Measurements from ENCODE around the gene ARMC5.
A peak's percentile ranks its signal among the peaks of the same experiment; 100 is the strongest.
"Not testable (repeated sequence)": the region's sequence is repeated elsewhere in the genome, so short reads cannot be mapped to it uniquely, and the experiment has no call there.

Gene ARMC5

GRCh38 chr16:31435341-31436220 is 23.7 kb upstream of the ARMC5 start:
- no peak for DNase-seq

- no peak for DNase-seq
These were observed 22.9 kb upstream of the ARMC5 start for GRCh38 chr16:31436221-31437045.

GRCh38 chr16:31438414-31438813 is 20.9 kb upstream of the ARMC5 start:
- no peak for DNase-seq

GRCh38 chr16:31439023-31439422 is 20.3 kb upstream of the ARMC5 start:
- DNase-seq, result not testable (repeated sequence)

- DNase-seq, result no peak
These were observed 19.8 kb upstream of the ARMC5 start for GRCh38 chr16:31439519-31439918.

GRCh38 chr16:31440516-31441184 is 18.7 kb upstream of the ARMC5 start:
- DNase-seq, result no peak

GRCh38 chr16:31441956-31442355 is 17.3 kb upstream of the ARMC5 start:
- no peak for DNase-seq

- DNase-seq, result not testable (repeated sequence)
These were observed 13.4 kb upstream of the ARMC5 start for GRCh38 chr16:31445931-31446330.

GRCh38 chr16:31451201-31451600 is 8.1 kb upstream of the ARMC5 start:
- no peak for DNase-seq

GRCh38 chr16:31451681-31452351 is 7.5 kb upstream of the ARMC5 start:
- no peak for DNase-seq

GRCh38 chr16:31452631-31453106 is 6.6 kb upstream of the ARMC5 start:
- no peak for DNase-seq

- no peak for DNase-seq
These were observed 5.8 kb upstream of the ARMC5 start for GRCh38 chr16:31453255-31454204.

- DNase-seq, result no peak
These were observed 3.5 kb upstream of the ARMC5 start for GRCh38 chr16:31455601-31456314.

GRCh38 chr16:31456988-31457360 is 2.3 kb upstream of the ARMC5 start:
- no peak for DNase-seq

- DNase-seq, result no peak
These were observed 1.0 kb upstream of the ARMC5 start for GRCh38 chr16:31458073-31458843.

GRCh38 chr16:31459687-31460581 is 633 bp downstream of the ARMC5 start:
- peak; percentile 95 for DNase-seq

GRCh38 chr16:31460582-31461002 is 1.3 kb downstream of the ARMC5 start:
- no peak for DNase-seq

GRCh38 chr16:31461201-31461920 is 2.1 kb downstream of the ARMC5 start:
- DNase-seq, result no peak

All from NCI-H2107 (cell line).